ENCODE results near the gene ZG16B. TPM values are rescaled to one million over a fixed set of nuclear protein-coding genes. Genes with fewer than 3 reads are reported as not detected.

The ZG16B gene
- total and polyA plus RNA-seq, 8 donors: 13.0 to 39.0 (median 22.3) TPM; not detected in 3

Small RNA genes lying within 50 kb of the gene (small RNA-seq; reads per million reads assigned to genes)
- gene SNORA3C: 0 reads per million in 4 donors

Other genes with a start within 250 kb of the ZG16B start
- gene KCTD5, start 147.8 kb upstream of the ZG16B start, total RNA-seq: 10 to 100 TPM in 4 of 5 donors, under 1 TPM in 1; 0.89 to 45.6 (median 27.2) TPM
- gene KCTD5, start 147.8 kb upstream of the ZG16B start, polyA plus RNA-seq: 10 to 100 TPM; 14.4 to 28.6 (median 14.7) TPM
- under 1 TPM in 1 of 5 donors, not detected in 4; 0.55 TPM for gene PRSS27, start 110.1 kb upstream of the ZG16B start, total RNA-seq
- 10 to 100 TPM in 1 of 3 donors, under 1 TPM in 2; 0.50 to 74.4 (median 0.76) TPM for gene PRSS27, start 110.1 kb upstream of the ZG16B start, polyA plus RNA-seq
- gene SRRM2, start 77.7 kb upstream of the ZG16B start, total RNA-seq: 1,000 to 10,000 TPM in 2 of 5 donors, 100 to 1,000 TPM in 3; 142 to 2,165 (median 929) TPM
- 100 to 1,000 TPM; 151 to 384 (median 321) TPM for gene SRRM2, start 77.7 kb upstream of the ZG16B start, polyA plus RNA-seq
- gene ELOB, start 53.0 kb upstream of the ZG16B start, total RNA-seq: 100 to 1,000 TPM in 4 of 5 donors, 10 to 100 TPM in 1; 68.1 to 279 (median 174) TPM
- gene ELOB, start 53.0 kb upstream of the ZG16B start, polyA plus RNA-seq: 100 to 1,000 TPM; 386 to 713 (median 456) TPM
- gene PRSS33, start 42.7 kb upstream of the ZG16B start, total RNA-seq: not detected
- gene PRSS33, start 42.7 kb upstream of the ZG16B start, polyA plus RNA-seq: not detected
- not detected for gene PRSS41, start 31.8 kb upstream of the ZG16B start, total RNA-seq
- gene PRSS41, start 31.8 kb upstream of the ZG16B start, polyA plus RNA-seq: not detected
- 1 to 10 TPM in 1 of 5 donors, not detected in 4; 1.1 TPM for gene PRSS21, start 13.1 kb upstream of the ZG16B start, total RNA-seq
- gene PRSS21, start 13.1 kb upstream of the ZG16B start, polyA plus RNA-seq: 1 to 10 TPM in 1 of 3 donors, under 1 TPM in 2; 0.50 to 2.9 (median 0.65) TPM
- 10 to 100 TPM in 2 of 5 donors, 1 to 10 TPM in 2, not detected in 1; 1.8 to 33.2 (median 9.8) TPM for gene PRSS22, start 27.9 kb downstream of the ZG16B start, total RNA-seq
- 10 to 100 TPM in 2 of 3 donors, 1 to 10 TPM in 1; 5.2 to 62.2 (median 22.7) TPM for gene PRSS22, start 27.9 kb downstream of the ZG16B start, polyA plus RNA-seq
- 10 to 100 TPM; 19.6 to 76.4 (median 52.4) TPM for gene FLYWCH2, start 52.9 kb downstream of the ZG16B start, total RNA-seq
- gene FLYWCH2, start 52.9 kb downstream of the ZG16B start, polyA plus RNA-seq: 10 to 100 TPM; 30.1 to 43.4 (median 39.0) TPM
- gene FLYWCH1, start 81.6 kb downstream of the ZG16B start, total RNA-seq: 100 to 1,000 TPM in 1 of 5 donors, 10 to 100 TPM in 4; 10.5 to 121 (median 26.5) TPM
- gene FLYWCH1, start 81.6 kb downstream of the ZG16B start, polyA plus RNA-seq: 10 to 100 TPM in 2 of 3 donors, 1 to 10 TPM in 1; 8.1 to 18.1 (median 12.0) TPM
- gene KREMEN2, start 134.0 kb downstream of the ZG16B start, total RNA-seq: under 1 TPM in 1 of 5 donors, not detected in 4; 0.37 TPM
- 1 to 10 TPM in 1 of 3 donors, not detected in 2; 1.1 TPM for gene KREMEN2, start 134.0 kb downstream of the ZG16B start, polyA plus RNA-seq
- 10 to 100 TPM in 2 of 5 donors, 1 to 10 TPM in 3; 4.8 to 43.2 (median 8.4) TPM for gene PAQR4, start 139.0 kb downstream of the ZG16B start, total RNA-seq
- gene PAQR4, start 139.0 kb downstream of the ZG16B start, polyA plus RNA-seq: 10 to 100 TPM in 2 of 3 donors, 1 to 10 TPM in 1; 2.7 to 15.3 (median 10.9) TPM
- 10 to 100 TPM in 2 of 5 donors, 1 to 10 TPM in 3; 2.4 to 19.3 (median 9.6) TPM for gene PKMYT1, start 150.1 kb downstream of the ZG16B start, total RNA-seq
- 10 to 100 TPM in 1 of 3 donors, 1 to 10 TPM in 2; 1.8 to 15.9 (median 9.5) TPM for gene PKMYT1, start 150.1 kb downstream of the ZG16B start, polyA plus RNA-seq
- not detected for gene CLDN9, start 182.6 kb downstream of the ZG16B start, total RNA-seq
- gene CLDN9, start 182.6 kb downstream of the ZG16B start, polyA plus RNA-seq: under 1 TPM in 2 of 3 donors, not detected in 1; 0.28 to 0.31 TPM
- gene CLDN6, start 187.9 kb downstream of the ZG16B start, total RNA-seq: not detected
- gene CLDN6, start 187.9 kb downstream of the ZG16B start, polyA plus RNA-seq: not detected
- gene TNFRSF12A, start 190.1 kb downstream of the ZG16B start, total RNA-seq: 100 to 1,000 TPM in 2 of 5 donors, 10 to 100 TPM in 2, 1 to 10 TPM in 1; 1.8 to 134 (median 77.2) TPM
- gene TNFRSF12A, start 190.1 kb downstream of the ZG16B start, polyA plus RNA-seq: 100 to 1,000 TPM in 1 of 3 donors, 10 to 100 TPM in 2; 20.3 to 117 (median 25.8) TPM
- 10 to 100 TPM; 11.0 to 94.7 (median 21.7) TPM for gene HCFC1R1, start 193.6 kb downstream of the ZG16B start, total RNA-seq
- 100 to 1,000 TPM in 2 of 3 donors, 10 to 100 TPM in 1; 71.7 to 128 (median 102) TPM for gene HCFC1R1, start 193.6 kb downstream of the ZG16B start, polyA plus RNA-seq
- gene THOC6, start 193.7 kb downstream of the ZG16B start, total RNA-seq: 10 to 100 TPM in 4 of 5 donors, not detected in 1; 10.5 to 97.9 (median 22.2) TPM
- gene THOC6, start 193.7 kb downstream of the ZG16B start, polyA plus RNA-seq: 10 to 100 TPM; 15.3 to 39.0 (median 32.8) TPM
- gene BICDL2, start 206.6 kb downstream of the ZG16B start, total RNA-seq: 100 to 1,000 TPM in 1 of 5 donors, 10 to 100 TPM in 4; 18.4 to 693 (median 59.4) TPM
- gene BICDL2, start 206.6 kb downstream of the ZG16B start, polyA plus RNA-seq: 10 to 100 TPM; 26.0 to 79.7 (median 29.0) TPM
- gene MMP25, start 216.3 kb downstream of the ZG16B start, total RNA-seq: 1 to 10 TPM in 2 of 5 donors, not detected in 3; 1.1 to 1.6 TPM
- 1 to 10 TPM in 1 of 3 donors, under 1 TPM in 2; 0.48 to 2.9 (median 0.61) TPM for gene MMP25, start 216.3 kb downstream of the ZG16B start, polyA plus RNA-seq
- gene IL32, start 235.3 kb downstream of the ZG16B start, total RNA-seq: 100 to 1,000 TPM in 1 of 5 donors, 10 to 100 TPM in 3, 1 to 10 TPM in 1; 9.9 to 504 (median 90.4) TPM
- 100 to 1,000 TPM in 1 of 3 donors, 10 to 100 TPM in 2; 56.3 to 129 (median 60.9) TPM for gene IL32, start 235.3 kb downstream of the ZG16B start, polyA plus RNA-seq